ENCODE results near the gene NUDC.

- TF ChIP-seq ZFP3 (CRISPR knock-in tag; IDR thresholded peaks at IDR 0.05) (no peak), TCF4 (CRISPR knock-in tag; IDR thresholded peaks at IDR 0.05; ENCODE audit: borderline replicate concordance) (no peak), ZC3H10 (CRISPR knock-in tag; IDR thresholded peaks at IDR 0.05) (no peak), PATZ1 (CRISPR knock-in tag; IDR thresholded peaks at IDR 0.05; ENCODE audit: borderline replicate concordance) (no peak)
Observed at GRCh38 chr1:26978901-26979300, 57.4 kb downstream of the NUDC start.

All from SK-N-SH treated with all-trans-retinoic acid at 6 μM for 48 hours (cell line).